ENCODE results near the gene OR52A1.

GRCh38 chr11:5103066-5103465, 51.5 kb downstream of the OR52A1 start:
- TF ChIP-seq POLR2AphosphoS5 (IDR thresholded peaks at IDR 0.05) (no peak), CTCF (IDR thresholded peaks at IDR 0.05) (no peak), POLR2A (IDR thresholded peaks at IDR 0.05) (no peak), EP300 (IDR thresholded peaks at IDR 0.05) (no peak)
